Activated gamma-delta T cell treated with Interleukin-2 at 50 U/mL for 16 hours (primary cell): ENCODE measurements around the gene ERGIC1.
"Not testable (repeated sequence)": the region's sequence is repeated elsewhere in the genome, so short reads cannot be mapped to it uniquely, and the experiment has no call there.

Source experiments
- DNase-seq: peaks from one replicate; pipeline ENCODE4 v3.0.0-alpha.2; 2020

Gene ERGIC1

DNA sequence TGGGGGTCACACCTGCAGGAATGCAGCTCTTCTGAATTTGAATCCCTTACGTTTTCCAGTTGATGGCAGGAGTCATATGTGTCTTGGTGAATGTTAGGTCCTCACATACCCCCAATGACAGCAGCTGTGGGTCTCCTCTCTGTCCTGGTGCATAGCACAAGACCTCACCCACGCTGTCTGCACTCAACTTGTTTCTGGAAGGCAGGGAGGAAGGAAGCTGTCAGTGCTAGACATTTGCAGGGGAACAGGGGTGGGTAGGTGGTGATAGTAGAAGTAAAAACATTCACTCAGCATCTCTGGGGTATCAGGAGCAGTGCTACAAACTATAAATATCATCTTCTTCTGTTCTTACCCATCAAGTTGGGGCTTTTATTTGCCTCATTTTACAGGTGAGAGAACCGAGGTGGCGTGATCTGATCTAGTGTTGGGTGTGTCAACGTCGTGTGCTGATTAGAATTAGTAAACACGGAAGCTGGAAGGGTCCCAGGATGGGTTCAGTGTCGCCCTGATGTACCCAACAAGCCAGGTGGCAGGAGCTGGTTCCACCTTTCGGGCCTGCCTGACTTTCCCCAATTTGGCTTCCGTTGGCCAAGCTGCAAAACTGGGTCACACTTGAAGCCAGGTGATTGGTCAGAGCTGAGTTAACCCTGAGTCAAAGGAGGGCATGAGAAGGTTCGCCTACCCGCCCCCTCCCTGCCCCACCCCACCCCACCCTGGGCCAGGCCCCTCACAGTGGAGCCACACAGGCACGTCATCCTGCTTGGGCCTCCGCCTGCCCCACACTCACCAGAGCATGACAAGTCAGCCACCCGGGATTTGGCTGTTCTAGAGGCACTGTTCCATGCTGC is 15.8 kb downstream of the ERGIC1 start:
- no peak for DNase-seq

GRCh38 chr5:172850454-172850797 is 16.4 kb downstream of the ERGIC1 start:
- DNase-seq = no peak

DNA sequence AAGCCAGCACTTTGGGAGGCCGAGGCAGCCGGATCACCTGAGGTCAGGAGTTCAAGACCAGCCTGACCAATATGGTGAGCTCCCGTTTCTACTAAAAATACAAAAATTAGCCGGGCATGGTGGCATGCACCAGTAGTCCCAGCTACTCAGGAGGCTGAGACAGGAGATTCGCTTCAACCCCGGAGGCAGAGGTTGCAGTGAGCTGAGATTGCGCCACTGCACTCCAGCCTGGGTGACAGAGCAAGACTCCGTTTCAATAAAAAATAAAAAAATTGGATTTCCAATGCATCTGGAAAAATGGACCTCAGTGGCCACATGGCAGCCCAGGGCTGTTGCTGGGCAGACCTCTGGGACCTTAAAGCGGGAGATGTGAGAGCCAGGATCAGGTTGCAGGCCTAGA is 17.2 kb downstream of the ERGIC1 start:
- DNase-seq = not testable (repeated sequence)

DNA sequence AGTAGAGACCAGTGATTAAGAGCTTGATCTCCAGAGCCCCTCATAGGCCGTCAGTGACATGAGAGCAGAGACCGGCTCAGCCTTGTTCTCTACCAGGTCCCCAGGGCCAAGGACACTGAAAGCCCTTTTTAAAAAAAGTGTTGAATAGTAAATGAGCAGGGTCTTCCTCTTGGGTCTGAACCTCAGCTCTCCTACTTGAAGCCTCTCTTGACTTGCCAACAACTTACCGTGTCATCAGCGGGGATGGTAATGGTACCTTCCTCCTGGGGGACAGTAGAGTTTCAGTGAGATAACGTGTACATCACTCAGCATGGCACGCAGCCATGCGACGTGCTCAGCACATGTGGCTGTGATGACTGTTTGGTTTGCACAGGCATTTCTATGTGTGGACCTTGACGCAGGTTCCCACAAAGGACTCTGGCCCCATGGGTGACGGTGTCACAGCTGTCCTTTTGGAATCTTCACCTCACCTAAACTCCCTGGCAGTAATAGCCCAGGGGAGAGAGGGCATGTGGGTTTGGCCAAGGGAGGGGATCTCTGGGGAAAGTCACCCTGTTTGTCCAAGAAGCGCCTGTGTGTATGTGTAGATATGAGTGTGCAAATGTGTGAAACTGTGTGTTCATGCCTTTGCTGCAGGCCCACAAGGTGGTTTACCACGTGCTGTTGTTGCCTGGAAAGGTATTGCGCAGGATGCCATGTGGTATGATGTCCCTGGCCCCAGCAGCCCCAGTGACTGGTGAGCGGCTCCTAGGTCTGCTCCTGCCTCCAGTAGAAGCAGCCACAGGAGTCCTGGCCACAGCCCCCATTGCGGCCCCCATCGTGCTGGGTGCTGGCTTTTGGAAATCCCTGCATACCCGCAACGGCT is 18.7 kb downstream of the ERGIC1 start:
- no peak for DNase-seq

DNA sequence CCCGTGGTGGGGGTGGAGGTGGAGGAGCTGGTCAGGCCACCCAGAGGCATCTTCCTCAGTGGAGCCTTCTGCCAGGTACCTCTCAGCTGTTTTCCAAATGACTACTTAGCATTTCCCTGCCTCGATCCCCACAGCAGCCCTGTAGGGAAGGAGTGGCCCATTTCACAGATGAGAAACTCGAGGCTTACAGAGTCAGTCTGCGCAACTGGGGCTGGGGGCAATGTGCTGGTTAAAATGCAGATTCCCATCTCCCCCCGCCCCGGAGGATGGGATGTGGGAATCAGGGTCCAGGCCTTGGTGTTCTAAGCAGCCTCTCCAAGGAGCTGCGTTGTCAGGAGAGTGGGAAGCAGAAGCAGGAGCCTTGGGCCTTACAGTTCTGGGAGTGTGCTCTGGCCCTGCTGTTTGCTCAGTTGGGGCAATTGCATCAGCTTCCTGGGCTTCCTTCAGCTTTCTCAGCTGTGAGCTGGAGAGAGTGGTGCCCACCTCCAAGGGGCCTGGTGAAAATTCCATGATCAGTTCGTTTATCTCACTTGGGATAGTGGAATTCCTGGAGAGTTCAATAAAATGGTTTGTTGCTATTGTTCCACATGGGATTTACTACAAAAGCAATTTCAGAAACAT is 19.4 kb downstream of the ERGIC1 start:
- no peak for DNase-seq

DNA sequence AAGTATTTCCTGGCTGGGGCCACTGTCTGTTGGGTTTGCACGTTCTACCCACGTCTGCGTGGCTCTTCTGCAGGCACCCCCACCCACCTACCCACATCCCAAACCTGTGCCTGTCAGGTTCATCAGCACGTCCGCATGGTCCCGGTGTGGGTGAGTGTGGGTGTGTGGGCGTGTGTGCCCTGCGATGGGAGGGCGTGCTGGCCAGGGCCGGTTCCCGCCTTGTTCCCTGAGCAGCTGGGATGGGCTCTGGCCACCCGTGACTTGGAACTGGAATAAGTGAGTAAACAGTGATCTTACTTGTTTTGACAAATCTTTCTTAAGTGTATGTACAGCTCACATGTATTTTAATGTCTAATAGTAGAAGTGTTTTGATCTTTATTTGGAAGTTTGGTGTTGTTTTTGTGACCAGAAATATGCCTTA is 20.4 kb downstream of the ERGIC1 start:
- DNase-seq = no peak

DNA sequence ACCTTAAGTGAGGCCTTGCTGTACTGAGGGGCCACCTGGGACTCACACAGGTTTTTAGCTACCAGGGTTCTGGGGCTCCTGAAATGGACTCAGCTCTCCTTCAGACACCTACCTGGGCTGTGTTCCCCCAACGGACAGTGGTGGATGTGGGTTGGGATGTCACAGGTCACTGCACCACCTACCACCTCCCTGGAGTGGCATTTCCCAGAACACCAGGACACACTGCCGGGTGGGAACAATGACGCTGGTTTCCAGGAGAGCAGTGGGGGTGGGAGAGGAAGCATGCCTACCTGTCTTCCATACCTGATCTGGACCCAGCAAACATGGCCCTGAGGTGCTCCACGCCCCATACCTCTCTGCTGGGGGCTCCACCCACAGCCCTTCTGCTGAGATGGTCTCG is 20.9 kb downstream of the ERGIC1 start:
- DNase-seq = no peak

DNA sequence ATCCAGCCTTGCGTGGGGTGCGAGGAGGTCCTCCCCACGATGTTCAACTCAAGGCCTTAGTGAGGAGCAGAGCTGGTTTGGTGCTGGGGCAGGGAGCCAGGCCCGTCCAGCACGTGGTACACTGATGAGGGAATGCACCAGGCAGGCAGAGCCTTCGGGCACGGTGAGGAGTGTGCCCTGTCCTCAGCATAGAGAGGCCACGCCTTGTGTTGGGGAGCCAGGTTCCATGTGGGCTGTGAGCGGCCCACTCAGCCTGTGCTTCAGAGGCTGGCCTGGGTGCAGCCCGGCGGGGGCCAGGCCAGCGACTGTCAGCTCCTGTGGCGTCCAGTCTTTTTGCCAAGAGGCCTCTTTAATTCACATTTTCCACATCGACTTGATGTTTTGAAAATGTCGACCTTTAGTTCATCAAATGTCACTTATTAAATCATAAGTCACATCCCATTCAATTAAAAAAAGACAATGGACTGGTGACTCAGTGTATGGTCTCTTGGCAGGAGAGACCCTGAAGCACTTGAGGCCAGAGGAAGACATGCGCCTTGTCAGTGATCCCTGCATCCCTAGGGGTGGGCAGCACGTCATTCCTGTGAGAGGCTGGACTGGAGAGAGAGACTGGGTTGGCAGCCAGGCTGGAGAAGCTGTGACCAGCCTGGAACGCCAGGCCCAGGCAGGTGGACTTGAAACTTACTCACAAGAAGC is 21.7 kb downstream of the ERGIC1 start:
- DNase-seq = no peak

- no peak for DNase-seq
Measured at GRCh38 chr5:172856336-172856735, 22.3 kb downstream of the ERGIC1 start.

GRCh38 chr5:172857982-172858381 is 23.9 kb downstream of the ERGIC1 start:
- no peak for DNase-seq

GRCh38 chr5:172858511-172858989 is 24.5 kb downstream of the ERGIC1 start:
- DNase-seq = no peak

DNA sequence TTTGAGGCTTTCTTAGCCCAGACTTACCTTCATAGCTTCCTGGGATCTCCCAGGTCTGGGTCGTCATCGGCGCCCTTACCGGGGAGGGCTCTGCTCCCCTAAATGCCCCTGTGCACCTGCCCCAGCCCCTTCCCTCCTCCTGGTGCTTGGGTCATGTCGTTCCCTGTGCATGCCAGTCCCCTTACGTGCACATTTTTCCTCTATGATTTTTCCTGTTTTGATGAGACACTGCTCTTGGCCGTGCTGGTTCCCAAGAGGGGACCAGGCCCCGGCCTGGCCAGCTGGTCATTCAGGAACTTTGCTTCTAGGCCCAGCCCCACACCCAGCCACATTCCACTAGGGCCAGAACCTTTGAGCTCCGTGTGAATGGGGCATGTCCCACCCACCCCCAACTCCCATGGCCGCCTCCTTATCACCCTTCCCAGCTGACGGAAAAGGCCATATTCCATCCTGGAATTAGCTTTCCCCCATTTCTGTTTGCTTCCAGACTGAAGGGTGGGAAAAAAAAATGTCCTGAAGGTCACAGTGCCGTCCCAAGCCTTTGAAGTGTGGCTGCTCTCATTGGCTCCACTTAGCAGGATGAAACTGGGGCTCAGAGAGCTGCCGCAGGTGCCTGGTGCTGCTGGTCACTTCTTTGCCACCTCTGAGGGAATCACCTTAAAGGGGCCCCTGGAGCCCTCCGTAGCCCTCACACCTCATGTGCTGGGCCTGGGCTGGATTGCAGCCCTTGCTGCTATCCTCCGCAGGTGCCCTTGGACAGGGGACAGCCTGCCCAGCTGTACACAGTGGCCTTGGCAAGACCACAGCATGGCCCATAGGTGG is 25.1 kb downstream of the ERGIC1 start:
- DNase-seq = no peak

GRCh38 chr5:172859966-172860365 is 25.9 kb downstream of the ERGIC1 start:
- no peak for DNase-seq

DNA sequence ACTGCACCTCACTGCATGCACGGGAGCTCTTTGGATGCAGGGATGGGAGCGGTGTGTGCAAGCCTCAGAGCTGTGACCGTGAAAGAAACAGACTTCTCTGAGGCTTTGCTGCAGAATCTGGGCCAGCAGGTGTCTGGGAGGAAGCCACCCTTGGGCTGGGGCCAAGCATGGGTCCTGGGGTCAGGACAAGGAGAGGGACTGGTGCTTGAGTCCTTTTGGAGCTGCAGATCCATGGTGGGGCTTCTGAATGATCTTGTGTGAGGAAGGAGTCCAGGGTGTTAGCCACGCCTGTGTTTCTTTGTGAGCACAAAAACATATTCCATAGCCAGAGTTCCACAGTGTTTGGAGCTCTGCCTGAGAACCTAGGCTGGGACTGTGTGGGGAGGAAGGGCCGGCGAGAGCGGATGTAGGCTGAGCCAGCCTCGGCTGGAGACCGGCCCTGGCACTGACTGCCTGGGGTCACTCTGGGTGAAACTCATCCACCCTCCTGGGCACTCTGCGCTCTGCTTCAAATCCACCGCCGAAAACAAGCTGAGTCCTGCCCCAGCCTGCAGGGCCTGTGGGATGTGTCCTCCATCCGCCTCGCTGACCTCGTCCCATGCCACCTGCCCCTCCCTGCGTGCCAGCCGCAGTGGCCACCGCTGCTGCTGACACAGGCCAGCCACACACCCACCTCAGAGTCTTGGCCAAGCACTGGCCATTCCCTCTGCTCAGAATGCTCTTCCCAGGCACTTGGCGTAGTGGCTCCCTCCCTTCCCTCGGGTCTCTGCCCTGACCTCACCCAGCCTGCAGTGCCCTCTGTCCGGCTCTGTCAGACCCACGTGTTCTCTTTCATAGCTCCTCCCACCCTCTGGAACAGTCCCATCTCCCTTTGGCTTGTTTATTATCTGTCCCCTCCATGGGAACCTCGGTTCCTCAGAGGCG is 26.7 kb downstream of the ERGIC1 start:
- DNase-seq = no peak

GRCh38 chr5:172861461-172861860 is 27.4 kb downstream of the ERGIC1 start:
- no peak for DNase-seq

GRCh38 chr5:172862165-172862801 is 28.2 kb downstream of the ERGIC1 start:
- no peak for DNase-seq

GRCh38 chr5:172864171-172864570 is 30.1 kb downstream of the ERGIC1 start:
- not testable (repeated sequence) for DNase-seq

DNA sequence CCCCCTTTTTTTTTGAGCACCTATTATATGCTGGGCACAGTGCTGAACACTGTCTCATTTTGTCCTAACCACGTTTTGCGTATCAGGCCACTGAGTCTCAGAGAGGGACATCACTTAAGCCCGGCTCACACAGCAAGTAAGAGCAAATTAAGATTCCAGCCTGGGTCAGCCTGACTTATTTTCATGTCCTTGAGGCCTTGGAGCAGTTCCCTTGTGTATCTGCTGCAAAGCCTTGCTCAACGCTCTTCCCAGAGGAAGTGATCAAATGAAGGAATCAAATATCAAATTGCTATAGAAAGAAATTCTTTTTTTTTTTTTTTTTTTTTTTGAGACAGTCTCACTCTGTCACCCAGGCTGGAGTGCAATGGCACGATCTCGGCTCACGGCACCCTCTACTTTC is 30.7 kb downstream of the ERGIC1 start:
- no peak for DNase-seq

DNA sequence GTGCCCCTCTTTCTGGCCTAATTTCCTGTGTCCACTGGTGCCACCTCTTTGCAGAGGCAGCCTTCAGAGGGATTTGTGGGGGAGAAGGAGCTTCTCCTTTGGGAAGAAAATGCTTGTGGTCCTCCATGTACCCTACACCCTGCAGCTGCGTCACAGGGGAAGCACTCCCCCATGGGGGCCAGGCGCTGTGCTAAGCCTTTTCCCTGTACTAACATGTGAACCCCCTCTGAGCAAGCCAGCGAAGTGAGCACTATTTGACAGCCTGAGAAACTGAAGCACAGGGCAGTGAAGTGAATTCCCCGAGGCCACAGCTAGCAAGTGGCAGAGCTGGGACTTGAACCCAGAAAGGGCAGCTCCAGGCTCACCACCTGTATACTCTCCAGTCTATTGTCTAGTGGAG is 32.3 kb downstream of the ERGIC1 start:
- no peak for DNase-seq
